IMR-90 (cell line): ENCODE measurements around the gene SAMD7. TPM values are rescaled to one million over a fixed set of nuclear protein-coding genes. Genes with fewer than 3 reads are reported as not detected.

Experiments used
- ATAC-seq: fragments of 200-7000 bp; cut with Tn5 transposase; 2 replicates; pipeline ENCODE4 v1.9.1; 2020; ENCODE audit warnings: low read depth, mild to moderate bottlenecking, moderate library complexity
- Bru-seq: library from RNA; stranded (reverse); fragments of 400-500 nt; gene quantifications from one replicate; lab custom pipeline; 2021; lab: Mats Ljungman, UMichigan
- BruChase-seq, 2 experiments: library from RNA; stranded (reverse); fragments of 400-500 nt; gene quantifications; one replicate each; lab custom pipeline; 2021; lab: Mats Ljungman, UMichigan
- BruUV-seq: library from RNA; stranded (reverse); fragments of 400-500 nt; replicated peaks from 2 replicates; lab custom pipeline; 2021; lab: Mats Ljungman, UMichigan
- CTCF ChIA-PET: fragments of 300-600 bp; formaldehyde crosslinking; extraction: SDS; loops from one replicate; lab custom pipeline; 2021; ENCODE audit warnings: antibody characterized with exemption; lab: Yijun Ruan, JAX
- POLR2A ChIA-PET: fragments of 300-600 bp; sonication (Branson Sonifier 250); formaldehyde crosslinking; loops from one replicate; lab custom pipeline; 2022; ENCODE audit warnings: antibody characterized with exemption; ENCODE audit not compliant: unreplicated experiment; lab: Charles Lee
- DNase-seq: peaks from one replicate; pipeline ENCODE4 v3.0.0; 2013
- H2AFZ ChIP-seq: replicated peaks from 2 replicates; pipeline ENCODE3; 2013; ENCODE audit warnings: low read length, mild to moderate bottlenecking; ENCODE audit not compliant: poor library complexity
- H2AK5ac ChIP-seq: 2 replicates; pipeline ENCODE4 v1.6.1; 2013; ENCODE audit warnings: low read depth, low read length, inconsistent platforms
- H2AK9ac ChIP-seq: replicated peaks from 2 replicates; pipeline ENCODE3; 2013; ENCODE audit warnings: mild to moderate bottlenecking, low read depth, low read length, moderate library complexity; ENCODE audit not compliant: poor library complexity
- H2BK120ac ChIP-seq: 2 replicates; pipeline ENCODE4 v1.6.1; 2013; ENCODE audit warnings: low read depth, low read length, inconsistent platforms
- H2BK15ac ChIP-seq: 3 replicates; pipeline ENCODE4 v1.6.1; 2013; ENCODE audit warnings: low read depth, low read length, inconsistent platforms
- H2BK20ac ChIP-seq: 2 replicates; pipeline ENCODE4 v1.6.1; 2013; ENCODE audit warnings: low read depth, mild to moderate bottlenecking, inconsistent platforms, low read length, moderate library complexity
- H2BK5ac ChIP-seq: 2 replicates; pipeline ENCODE4 v1.6.1; 2013; ENCODE audit warnings: mild to moderate bottlenecking, low read depth, low read length, inconsistent platforms; ENCODE audit not compliant: poor library complexity, severe bottlenecking
- H3K14ac ChIP-seq: replicated peaks from 2 replicates; pipeline ENCODE4 v1.6.1; 2013; ENCODE audit warnings: low read depth, low read length, inconsistent platforms
- H3K18ac ChIP-seq: 2 replicates; pipeline ENCODE4 v1.6.1; 2013; ENCODE audit warnings: low read depth, low read length, control low read depth
- H3K23ac ChIP-seq: 2 replicates; pipeline ENCODE4 v1.6.1; 2013; ENCODE audit warnings: low read depth, low read length, inconsistent platforms
- H3K27ac ChIP-seq: 2 replicates; pipeline ENCODE4 v1.5.1; 2013; ENCODE audit warnings: mild to moderate bottlenecking, control low read depth, low read length; ENCODE audit not compliant: insufficient read depth
- H3K27me3 ChIP-seq: 2 replicates; pipeline ENCODE4 v1.6.1; 2013; ENCODE audit warnings: low read length; ENCODE audit not compliant: control insufficient read depth, insufficient read depth
- H3K36me3 ChIP-seq: 2 replicates; pipeline ENCODE4 v1.6.1; 2013; ENCODE audit warnings: low read length, mixed read lengths; ENCODE audit not compliant: control insufficient read depth, insufficient read depth
- H3K4ac ChIP-seq: 2 replicates; pipeline ENCODE4 v1.6.1; 2013; ENCODE audit warnings: low read depth, low read length, inconsistent platforms
- H3K4me1 ChIP-seq: 2 replicates; pipeline ENCODE4 v1.6.1; 2013; ENCODE audit warnings: low read length, mixed read lengths; ENCODE audit not compliant: control insufficient read depth, insufficient read depth
- H3K4me2 ChIP-seq: 2 replicates; pipeline ENCODE4 v1.6.1; 2013; ENCODE audit warnings: low read depth, mild to moderate bottlenecking, control low read depth, low read length, moderate library complexity
- H3K4me3 ChIP-seq: 2 replicates; pipeline ENCODE4 v1.5.1; 2013; ENCODE audit warnings: low read depth, mild to moderate bottlenecking, control low read depth, low read length, moderate library complexity; ENCODE audit not compliant: insufficient read depth
- H3K56ac ChIP-seq: 2 replicates; pipeline ENCODE4 v1.6.1; 2013; ENCODE audit warnings: low read length, inconsistent platforms; ENCODE audit not compliant: insufficient read depth; ENCODE audit errors: extremely low read depth
- H3K79me1 ChIP-seq, 2 experiments: 2 replicates each; pipeline ENCODE4 v1.6.1; 2013; ENCODE audit warnings: low read length in 2 of 2, inconsistent platforms in 1 of 2, low read depth in 1 of 2
- H3K9ac ChIP-seq: 2 replicates; pipeline ENCODE4 v1.6.1; 2013; ENCODE audit warnings: low read depth, low read length, control low read depth
- H3K9me1 ChIP-seq: 2 replicates; pipeline ENCODE4 v1.6.1; 2013; ENCODE audit warnings: low read length, inconsistent platforms; ENCODE audit not compliant: insufficient read depth
- H3K9me3 ChIP-seq: 2 replicates; pipeline ENCODE4 v1.6.1; 2013; ENCODE audit warnings: low read length; ENCODE audit not compliant: control insufficient read depth, insufficient read depth
- H4K20me1 ChIP-seq: 2 replicates; pipeline ENCODE4 v1.6.1; 2013; ENCODE audit warnings: low read length, inconsistent platforms; ENCODE audit not compliant: insufficient read depth
- H4K5ac ChIP-seq: 2 replicates; pipeline ENCODE4 v1.6.1; 2013; ENCODE audit warnings: mild to moderate bottlenecking, low read depth, low read length, control low read depth
- H4K8ac ChIP-seq, 2 experiments: 2 replicates each; pipeline ENCODE4 v1.6.1; 2013; ENCODE audit warnings: low read depth in 2 of 2, low read length in 2 of 2, control low read depth in 1 of 2, inconsistent platforms in 1 of 2
- H4K91ac ChIP-seq: 2 replicates; pipeline ENCODE4 v1.6.1; 2013; ENCODE audit warnings: low read depth, low read length, inconsistent platforms; ENCODE audit not compliant: insufficient read depth
- BHLHE40 ChIP-seq: fragments of 150-350 bp; IDR thresholded peaks from 2 replicates; pipeline ENCODE4 v1.6.1; 2016; ENCODE audit warnings: mild to moderate bottlenecking, low read depth, low read length
- CHD1 ChIP-seq: IDR thresholded peaks from 2 replicates; pipeline ENCODE4 v1.6.1; 2012; ENCODE audit warnings: low read depth, low read length, improper control_type of control experiment
- RFX5 ChIP-seq: IDR thresholded peaks from 2 replicates; pipeline ENCODE4 v1.8.0; 2012; ENCODE audit warnings: low read depth, mild to moderate bottlenecking, low read length, moderate library complexity
- WGBS, 2 experiments: methylation state at CpG; one replicate each; pipeline versions ENCODE4 v1.1.5 to v1.1.7; 2013; ENCODE audit warnings: missing lambda C conversion rate in 2 of 2; ENCODE audit not compliant: insufficient read length in 1 of 2; ENCODE audit errors: extremely low coverage in 2 of 2; 5-methylcytosine and 5-hydroxymethylcytosine counted together
- dilution Hi-C: fragments of 300-500 bp; cut with HindIII; formaldehyde crosslinking; loops from one replicate; pipeline ENCODE4 v1.14.3; 2018; ENCODE audit warnings: low sequenced_read_pairs; ENCODE audit not compliant: unreplicated experiment
- in situ Hi-C: fragments of 300-500 bp; cut with MboI; formaldehyde crosslinking; loops from 3 replicates; pipeline ENCODE4 v1.14.3; 2019; ENCODE audit warnings: low sequenced_read_pairs, inconsistent platforms, mixed read lengths
- intact Hi-C: fragments of 100-400 bp; cut with micrococcal nuclease; formaldehyde crosslinking; loops from 2 replicates; pipeline ENCODE4 v1.10.0; 2022
- long read RNA-seq: library from polyadenylated mRNA; unstranded; transcript quantifications from one replicate; pipeline ENCODE4 v2.0.0, GENCODE V29; 2021; ENCODE audit not compliant: unreplicated experiment
- polyA plus RNA-seq, 3 experiments: library from polyadenylated mRNA; depleted of rRNA; stranded (reverse); fragments of >200 nt; gene quantifications; 2 replicates each; pipeline ENCODE4 v1.2.3, GENCODE V29; 2012; ENCODE audit warnings: low replicate concordance in 1 of 3
- total RNA-seq: library from RNA; depleted of rRNA; stranded (reverse); fragments of >200 nt; gene quantifications from 2 replicates; pipeline ENCODE4 v1.2.3, GENCODE V29; 2012; rRNA removed
- TF ChIP-seq, protein P1 (sequence below): fragments of 150-350 bp; IDR thresholded peaks from 2 replicates; pipeline ENCODE4 v1.6.1; 2016; ENCODE audit warnings: low read depth, mild to moderate bottlenecking, low read length, moderate library complexity, borderline replicate concordance

SAMD7 gene, protein sequence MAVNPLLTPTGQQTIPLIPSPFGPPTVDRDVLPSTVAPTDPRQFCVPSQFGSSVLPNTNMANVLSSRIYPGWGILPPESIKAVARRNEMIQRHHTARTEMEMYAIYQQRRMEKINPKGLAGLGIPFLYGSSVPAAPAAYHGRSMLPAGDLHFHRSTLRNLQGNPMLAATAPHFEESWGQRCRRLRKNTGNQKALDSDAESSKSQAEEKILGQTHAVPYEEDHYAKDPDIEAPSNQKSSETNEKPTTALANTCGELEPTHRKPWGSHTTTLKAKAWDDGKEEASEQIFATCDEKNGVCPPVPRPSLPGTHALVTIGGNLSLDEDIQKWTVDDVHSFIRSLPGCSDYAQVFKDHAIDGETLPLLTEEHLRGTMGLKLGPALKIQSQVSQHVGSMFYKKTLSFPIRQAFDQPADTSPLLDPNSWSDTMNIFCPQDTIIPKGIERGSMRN
- total RNA-seq = not detected in 2 replicates
- polyA plus RNA-seq (2012; rRNA removed) = not detected in 2 replicates
- polyA plus RNA-seq (2012; cell fraction: cytosol; rRNA removed) = not detected in 2 replicates
- polyA plus RNA-seq (2012; cell fraction: nucleus; rRNA removed; ENCODE audit: low replicate concordance) = not detected in 2 replicates
- Bru-seq, nascent RNA = not detected
- not detected for BruChase-seq, experiment 1, labeled RNA remaining after a 6-hour chase
- BruChase-seq, experiment 2, labeled RNA remaining after a 2-hour chase = not detected
- long read RNA-seq = 0 reads

DNA sequence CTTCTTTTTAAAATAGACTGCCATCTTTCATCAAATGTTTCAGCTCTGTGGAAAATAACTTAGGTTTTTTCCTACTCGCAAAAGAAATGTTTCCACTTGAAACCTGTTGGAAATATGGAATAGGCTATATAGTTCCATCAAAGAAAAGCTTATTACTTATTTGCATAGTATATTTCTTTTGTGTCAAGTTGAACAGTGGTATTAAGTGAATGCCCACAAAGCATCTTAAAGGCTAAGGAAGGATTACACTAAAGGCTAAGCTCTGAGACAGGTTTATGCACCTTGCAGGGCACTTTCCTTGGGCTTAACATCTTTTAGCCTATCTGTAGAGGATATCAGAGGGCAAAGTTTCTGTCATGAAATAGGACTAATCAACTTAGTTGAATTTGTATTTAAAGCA is at the start of gene SAMD7:
SAMD7 (plus strand) TSS at position 301 of the 400 bp plus-strand sequence. CDS start 7,927 bp downstream, outside the sequence.
- Histone ChIP-seq H3K9me3 (no peaks in the 10 kb centered on the region), H2AFZ (no peak within 1 kb of the TSS), H3K9me1 (no peaks in the 10 kb centered on the region; the same call in 1 of the 2 replicates), H3K27me3 (peaks cover 6% of the 10 kb centered on the region), H3K36me3 (no peaks in the 10 kb centered on the region), H3K9ac (no peak within 1 kb of the TSS), H2AK5ac (no peak within 1 kb of the TSS), H4K8ac (no peak within 1 kb of the TSS), H3K79me1 (no peaks in the 10 kb centered on the region), H3K23ac (no peak within 1 kb of the TSS), H3K56ac (no peak within 1 kb of the TSS), H2BK5ac (no peak within 1 kb of the TSS), H3K18ac (no peak within 1 kb of the TSS), H3K4me3 (no peak within 1 kb of the TSS), H2BK15ac (no peak within 1 kb of the TSS), H3K4me1 (no peaks in the 10 kb centered on the region), H4K5ac (no peak within 1 kb of the TSS), H4K20me1 (no peaks in the 10 kb centered on the region), H3K4ac (no peak within 1 kb of the TSS), H2BK20ac (no peak within 1 kb of the TSS), H2AK9ac (no peak within 1 kb of the TSS), H3K27ac (no peak within 1 kb of the TSS), H3K4me2 (no peak within 1 kb of the TSS), H2BK120ac (no peak within 1 kb of the TSS), H3K14ac (no peak within 1 kb of the TSS), H4K91ac (no peak within 1 kb of the TSS)
- intact Hi-C loops = no loop called here
- ChIA-PET POLR2A (no interaction called here), CTCF (no interaction called here)
- no CpG with 5 or more reads among the region's 1 CpG for WGBS, 2 experiments
- DNase-seq (no peak), ATAC-seq (no peak)
- dilution Hi-C loops = no loop called here
- TF ChIP-seq BHLHE40 = no peak
- TF ChIP-seq, protein P1, sequence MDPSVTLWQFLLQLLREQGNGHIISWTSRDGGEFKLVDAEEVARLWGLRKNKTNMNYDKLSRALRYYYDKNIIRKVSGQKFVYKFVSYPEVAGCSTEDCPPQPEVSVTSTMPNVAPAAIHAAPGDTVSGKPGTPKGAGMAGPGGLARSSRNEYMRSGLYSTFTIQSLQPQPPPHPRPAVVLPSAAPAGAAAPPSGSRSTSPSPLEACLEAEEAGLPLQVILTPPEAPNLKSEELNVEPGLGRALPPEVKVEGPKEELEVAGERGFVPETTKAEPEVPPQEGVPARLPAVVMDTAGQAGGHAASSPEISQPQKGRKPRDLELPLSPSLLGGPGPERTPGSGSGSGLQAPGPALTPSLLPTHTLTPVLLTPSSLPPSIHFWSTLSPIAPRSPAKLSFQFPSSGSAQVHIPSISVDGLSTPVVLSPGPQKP = no peak
- TF ChIP-seq RFX5 = no peak
- TF ChIP-seq CHD1 = no peak
- no TSS peak for BruUV-seq
- in situ Hi-C loops = no loop called here
